HG03039 (cell line): ENCODE measurements around the gene NDUFAF8.

Experiments used
- ATAC-seq: cut with Tn5 transposase; IDR thresholded peaks from one replicate; pipeline ENCODE4 v1.9.1; 2021; ENCODE audit warnings: mild to moderate bottlenecking, moderate library complexity; ENCODE audit not compliant: unreplicated experiment

The NDUFAF8 gene

GRCh38 chr17:81267390-81268067 is 28.4 kb downstream of the NDUFAF8 start:
- no peak for ATAC-seq

- ATAC-seq, result no peak
Observed at GRCh38 chr17:81270279-81270678, 31.2 kb downstream of the NDUFAF8 start.

GRCh38 chr17:81271226-81271625 is 32.1 kb downstream of the NDUFAF8 start:
- ATAC-seq, result no peak

GRCh38 chr17:81272616-81273015 is 33.5 kb downstream of the NDUFAF8 start:
- no peak for ATAC-seq

- no peak for ATAC-seq
Observed at GRCh38 chr17:81273698-81274470, 34.8 kb downstream of the NDUFAF8 start.

GRCh38 chr17:81274471-81274855 is 35.3 kb downstream of the NDUFAF8 start:
- ATAC-seq, result no peak

GRCh38 chr17:81276781-81277180 is 37.7 kb downstream of the NDUFAF8 start:
- no peak for ATAC-seq

GRCh38 chr17:81277421-81277820 is 38.3 kb downstream of the NDUFAF8 start:
- ATAC-seq, result no peak

GRCh38 chr17:81277946-81278693 is 39.0 kb downstream of the NDUFAF8 start:
- no peak for ATAC-seq

GRCh38 chr17:81278831-81279230 is 39.7 kb downstream of the NDUFAF8 start:
- ATAC-seq, result no peak

- ATAC-seq, result no peak
Observed at GRCh38 chr17:81279278-81280275, 40.5 kb downstream of the NDUFAF8 start.

- ATAC-seq, result no peak
Observed at GRCh38 chr17:81280571-81280970, 41.5 kb downstream of the NDUFAF8 start.

GRCh38 chr17:81282141-81282540 is 43.0 kb downstream of the NDUFAF8 start:
- ATAC-seq, result no peak

GRCh38 chr17:81282876-81283275 is 43.8 kb downstream of the NDUFAF8 start:
- ATAC-seq, result no peak

- no peak for ATAC-seq
Observed at GRCh38 chr17:81285179-81285878, 46.2 kb downstream of the NDUFAF8 start.

GRCh38 chr17:81285894-81286293 is 46.8 kb downstream of the NDUFAF8 start:
- ATAC-seq, result no peak

- ATAC-seq, result no peak
Observed at GRCh38 chr17:81286491-81287145, 47.5 kb downstream of the NDUFAF8 start.

- no peak for ATAC-seq
Observed at GRCh38 chr17:81287152-81287551, 48.0 kb downstream of the NDUFAF8 start.

GRCh38 chr17:81287741-81288430 is 48.8 kb downstream of the NDUFAF8 start:
- no peak for ATAC-seq
